GM12878 (cell line): Measurements from ENCODE around the gene CARD16. TPM values are rescaled to one million over a fixed set of nuclear protein-coding genes. Genes with fewer than 3 reads are reported as not detected.
"Not testable (repeated sequence)": the region's sequence is repeated elsewhere in the genome, so short reads cannot be mapped to it uniquely, and the experiment has no call there.

Source experiments
- ATAC-seq: fragments of 200-7000 bp; cut with Tn5 transposase; 3 replicates; pipeline ENCODE4 v1.9.1; 2020; ENCODE audit warnings: mild to moderate bottlenecking, moderate library complexity
- BruUV-seq: library from RNA; stranded (reverse); fragments of 400-500 nt; replicated peaks from 2 replicates; lab custom pipeline; 2021; lab: Mats Ljungman, UMichigan
- CTCF ChIA-PET: fragments of 300-600 bp; sonication (Branson Sonifier 250); formaldehyde crosslinking; extraction: SDS; loops from one replicate; lab custom pipeline; 2021; ENCODE audit warnings: inconsistent platforms; lab: Yijun Ruan, JAX
- POLR2A ChIA-PET: fragments of 350-600 bp; formaldehyde crosslinking; extraction: SDS; loops from one replicate; lab custom pipeline; 2021; ENCODE audit warnings: inconsistent platforms; lab: Charles Lee
- RAD21 ChIA-PET: fragments of 300-600 bp; sonication (Branson Sonifier 250); formaldehyde crosslinking; loops from one replicate; lab custom pipeline; 2023; ENCODE audit warnings: antibody characterized with exemption; ENCODE audit not compliant: unreplicated experiment; lab: Charles Lee
- SMC1A ChIA-PET: fragments of 300-600 bp; sonication (Branson Sonifier 250); formaldehyde crosslinking; loops from one replicate; lab custom pipeline; 2023; ENCODE audit not compliant: unreplicated experiment, uncharacterized antibody; lab: Charles Lee
- DNase-seq: peaks from one replicate; pipeline ENCODE4 v3.0.0-alpha.2; 2011; ENCODE audit warnings: low read depth, low spot score
- FAIRE-seq: peaks from 3 replicates; lab custom pipeline; 2011; peaks lifted over from hg19 to GRCh38; lab: Jason Lieb, UNC
- H2AFZ ChIP-seq: 2 replicates; pipeline ENCODE4 v1.6.0; 2011; ENCODE audit warnings: low read depth, low read length, control low read depth; ENCODE audit not compliant: control insufficient read depth
- H3K27ac ChIP-seq: 2 replicates; pipeline ENCODE4 v1.5.1; 2011; ENCODE audit warnings: control low read depth; ENCODE audit not compliant: control insufficient read depth, insufficient read depth
- H3K27me3 ChIP-seq, 2 experiments: replicated peaks in 1 of 2; 2 replicates each; pipeline versions ENCODE4 v1.6.0 to v1.6.1; 2011; ENCODE audit warnings: low read length in 1 of 2; ENCODE audit not compliant: control insufficient read depth in 2 of 2, insufficient read depth in 2 of 2
- H3K36me3 ChIP-seq, 2 experiments: 2 replicates each; pipeline ENCODE4 v1.5.1; 2011; ENCODE audit warnings: low read length in 1 of 2; ENCODE audit not compliant: control insufficient read depth in 2 of 2, insufficient read depth in 2 of 2
- H3K4me1 ChIP-seq: 2 replicates; pipeline ENCODE4 v1.6.1; 2011; ENCODE audit warnings: mild to moderate bottlenecking, low read length, moderate library complexity, mixed read lengths; ENCODE audit not compliant: control insufficient read depth, insufficient read depth
- H3K4me2 ChIP-seq: 2 replicates; pipeline ENCODE4 v1.6.0; 2011; ENCODE audit warnings: control low read depth; ENCODE audit not compliant: control insufficient read depth, insufficient read depth
- H3K4me3 ChIP-seq: fragments of 200-600 bp; sonication (generic); 2 replicates; pipeline ENCODE4 v1.5.1; 2016
- H3K79me2 ChIP-seq: 2 replicates; pipeline ENCODE4 v1.6.0; 2011; ENCODE audit warnings: low read length; ENCODE audit not compliant: control insufficient read depth, insufficient read depth
- H3K9ac ChIP-seq: 2 replicates; pipeline ENCODE4 v1.8.0; 2011; ENCODE audit warnings: low read length, control low read depth, mixed read lengths; ENCODE audit not compliant: control insufficient read depth, insufficient read depth
- H3K9me3 ChIP-seq: replicated peaks from 3 replicates; pipeline ENCODE4 v1.5.1; 2011; ENCODE audit warnings: mild to moderate bottlenecking, low read length; ENCODE audit not compliant: control insufficient read depth, insufficient read depth
- H4K20me1 ChIP-seq: 2 replicates; pipeline ENCODE4 v1.6.0; 2011; ENCODE audit not compliant: control insufficient read depth, insufficient read depth
- BACH1 ChIP-seq: fragments of 450-650 bp; IDR thresholded peaks from 2 replicates; pipeline ENCODE4 v1.6.1; 2017; ENCODE audit warnings: mild to moderate bottlenecking, borderline replicate concordance
- E2F8 ChIP-seq: fragments of 450-650 bp; IDR thresholded peaks from 2 replicates; pipeline ENCODE4 v1.6.1; 2018; ENCODE audit warnings: mild to moderate bottlenecking, low read depth, moderate library complexity; ENCODE audit not compliant: partially characterized antibody
- IRF4 ChIP-seq: IDR thresholded peaks from 2 replicates; pipeline ENCODE4 v1.6.1; 2011; ENCODE audit warnings: low read depth, low read length
- KDM1A ChIP-seq: fragments of 200-600 bp; sonication (generic); IDR thresholded peaks from 2 replicates; pipeline ENCODE4 v1.6.1; 2016; ENCODE audit warnings: borderline replicate concordance
- WGBS: methylation state at CpG from one replicate; pipeline ENCODE4 v1.1.6; 2016; ENCODE audit warnings: low lambda C conversion rate; ENCODE audit not compliant: insufficient replicate concordance, insufficient coverage; ENCODE audit errors: missing lambda C conversion rate; 5-methylcytosine and 5-hydroxymethylcytosine counted together
- in situ Hi-C: fragments of 300-500 bp; cut with MboI; formaldehyde crosslinking; loops from 9 replicates; pipeline ENCODE4 v1.14.3; 2018; ENCODE audit warnings: mixed read lengths
- intact Hi-C: fragments of 100-400 bp; cut with micrococcal nuclease; formaldehyde crosslinking; loops from one replicate; pipeline ENCODE4 v1.14.2; 2022; ENCODE audit not compliant: unreplicated experiment
- polyA plus RNA-seq, 11 experiments: library from polyadenylated mRNA; depleted of rRNA in 4 of 11; unstranded in 6 of 11; stranded (reverse) in 5 of 11; fragments of >200 nt; fragmentation: Nextera tagmentation in 4 of 11; fragmentation: Illumina TruSeq in 1 of 11; extraction: Ambion mirVana in 4 of 11; extraction: Trizol in 1 of 11; gene quantifications; 1 replicate in 1 of 11; 2 replicates in 10 of 11; pipeline versions ENCODE4 v1.2.1 to v1.2.3, GENCODE V29; 2011 to 2016; ENCODE audit warnings: inconsistent platforms in 2 of 11, missing spikeins in 2 of 11, low read depth in 1 of 11
- total RNA-seq, 4 experiments: library from RNA; depleted of rRNA in 3 of 4; stranded (reverse); fragments of >200 nt in 3 of 4; fragmentation: Illumina TruSeq in 1 of 4; extraction: Trizol in 1 of 4; gene quantifications; 2 replicates each; pipeline versions ENCODE4 v1.2.1 to v1.2.3, GENCODE V29; 2013 to 2021

CARD16 gene
- total and polyA plus RNA-seq, 10 of the 15 experiments (the other 5 are each of a cell fraction or from before 2014, with no cell fraction given): 11.8 to 76.3 (median 25.9) TPM

GRCh38 chr11:105034813-105035620 is 10.1 kb downstream of the CARD16 start, which contains the start of gene CASP1 (continued):
- no peak for TF ChIP-seq E2F8
- TF ChIP-seq IRF4: peak; percentile 6; the same call in 1 of the 2 replicates
- TF ChIP-seq KDM1A: no peak
- no peak for TF ChIP-seq BACH1

DNA sequence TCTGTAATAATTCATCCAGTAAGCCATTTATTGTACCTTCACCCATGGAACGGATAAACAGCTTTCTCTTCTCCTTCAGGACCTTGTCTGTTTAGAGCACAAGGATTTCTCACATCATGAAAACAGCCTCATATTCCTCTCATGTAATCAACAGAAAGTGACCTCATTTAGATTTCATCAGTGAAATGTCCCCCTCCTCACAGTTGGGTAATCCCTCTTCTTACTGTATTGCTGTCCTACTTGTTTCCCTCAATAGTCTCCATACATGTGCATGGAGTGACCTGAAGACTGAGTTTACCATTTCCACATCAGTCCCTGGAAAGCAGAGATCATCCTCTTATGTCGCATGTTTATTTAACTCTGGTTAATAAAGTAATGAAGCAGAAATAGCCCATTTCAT is 10.7 kb downstream of the CARD16 start:
- BruUV-seq: TSS peak; percentile 57
- H3K4me1 ChIP-seq, POLR2A ChIA-PET, in situ Hi-C loops, H3K36me3 ChIP-seq, FAIRE-seq, H3K27me3 ChIP-seq, intact Hi-C loops, H3K79me2 ChIP-seq, CTCF ChIA-PET, H3K9me3 ChIP-seq, DNase-seq, H4K20me1 ChIP-seq: not testable (repeated sequence)
- WGBS: 67% methylated on average over 2 of the region's 2 CpGs
- Histone ChIP-seq H3K9ac (peak overlapping the region; percentile 24; the same call in 1 of the 2 replicates), H2AFZ (peak overlapping the region; percentile 87; the same call in 1 of the 2 replicates), H3K4me2 (peak overlapping the region; percentile 46), H3K27ac (peak overlapping the region; percentile 50; the same call in 1 of the 2 replicates), H3K4me3 (peak overlapping the region; percentile 58)
- RAD21 ChIA-PET: interaction anchor here (2.1 kb wide), 1 partner anchor 9 kb away, joined by 9 read pairs; no protein-coding TSS in a partner anchor
- ATAC-seq: peak; percentile 18
- SMC1A ChIA-PET: interaction anchor here (5.4 kb wide), 1 partner anchor 9 kb away, joined by 21 read pairs; no protein-coding TSS in a partner anchor
